OCI-LY1 (cell line): ENCODE measurements around the gene ZNF662.

ENCODE experiments used
- H2AFZ ChIP-seq: fragments of 200-600 bp; sonication (generic), shearing (Covaris generic); 2 replicates; pipeline ENCODE4 v1.6.0; 2014; ENCODE audit warnings: antibody characterized with exemption, mild to moderate bottlenecking, low read length
- H3F3A ChIP-seq: fragments of 200-600 bp; sonication (generic), shearing (Covaris generic); 2 replicates; pipeline ENCODE4 v1.6.0; 2014; ENCODE audit warnings: mild to moderate bottlenecking, antibody characterized with exemption, low read length, moderate library complexity; ENCODE audit not compliant: insufficient read depth
- H3K27ac ChIP-seq: fragments of 200-600 bp; sonication (generic); 2 replicates; pipeline ENCODE4 v1.5.1; 2014; ENCODE audit warnings: low read length, mixed run types, mild to moderate bottlenecking, low read depth; ENCODE audit not compliant: poor library complexity, severe bottlenecking
- H3K27me3 ChIP-seq: fragments of 200-600 bp; sonication (generic); 2 replicates; pipeline ENCODE4 v1.6.0; 2014; ENCODE audit warnings: antibody characterized with exemption, mild to moderate bottlenecking, low read length, moderate library complexity; ENCODE audit not compliant: insufficient read depth
- H3K36me3 ChIP-seq: fragments of 200-600 bp; sonication (generic); 2 replicates; pipeline ENCODE4 v1.6.1; 2014; ENCODE audit warnings: mild to moderate bottlenecking, antibody characterized with exemption, low read length, moderate library complexity, mixed read lengths; ENCODE audit not compliant: insufficient read depth
- H3K4me1 ChIP-seq: fragments of 200-600 bp; sonication (generic); 2 replicates; pipeline ENCODE4 v1.5.1; 2014; ENCODE audit warnings: mild to moderate bottlenecking, low read length, moderate library complexity; ENCODE audit not compliant: insufficient read depth, severe bottlenecking
- H3K4me2 ChIP-seq: fragments of 200-600 bp; sonication (generic), shearing (Covaris generic); 2 replicates; pipeline ENCODE4 v1.6.1; 2014; ENCODE audit warnings: low read length
- H3K4me3 ChIP-seq: fragments of 200-600 bp; sonication (generic); 2 replicates; pipeline ENCODE4 v1.5.1; 2014; ENCODE audit warnings: low read length, low read depth, mild to moderate bottlenecking, mixed read lengths; ENCODE audit not compliant: poor library complexity, severe bottlenecking
- H3K79me2 ChIP-seq: fragments of 200-600 bp; shearing (Covaris generic); 2 replicates; pipeline ENCODE4 v1.6.1; 2016; ENCODE audit warnings: mixed run types, low read length, mixed read lengths; ENCODE audit not compliant: insufficient read depth
- H3K9ac ChIP-seq: fragments of 200-600 bp; sonication (generic), shearing (Covaris generic); 2 replicates; pipeline ENCODE4 v1.6.1; 2014; ENCODE audit warnings: mild to moderate bottlenecking, low read length, mixed read lengths
- H3K9me2 ChIP-seq: fragments of 200-600 bp; sonication (generic), shearing (Covaris generic); 2 replicates; pipeline ENCODE4 v1.6.1; 2014; ENCODE audit warnings: low read depth, mild to moderate bottlenecking, low read length, mixed read lengths
- H3K9me3 ChIP-seq: fragments of 200-600 bp; shearing (Covaris generic); 2 replicates; pipeline ENCODE4 v1.6.1; 2014; ENCODE audit warnings: low read length, mixed read lengths
- H4K20me1 ChIP-seq: fragments of 200-600 bp; sonication (generic), shearing (Covaris generic); 2 replicates; pipeline ENCODE4 v1.6.0; 2016; ENCODE audit warnings: mild to moderate bottlenecking, low read length; ENCODE audit not compliant: insufficient read depth
- EZH2 ChIP-seq: fragments of 200-600 bp; sonication (generic), shearing (Covaris generic); IDR thresholded peaks from 2 replicates; pipeline ENCODE4 v1.8.0; 2017; ENCODE audit warnings: borderline replicate concordance, mixed run types, mild to moderate bottlenecking, antibody characterized with exemption, low read length, moderate library complexity, mixed read lengths
- TF ChIP-seq, protein P1 (sequence below): fragments of 200-600 bp; sonication (generic), shearing (Covaris generic); IDR thresholded peaks from 2 replicates; pipeline ENCODE4 v1.5.1; 2017; ENCODE audit warnings: mild to moderate bottlenecking, antibody characterized with exemption, low read length, moderate library complexity, mixed read lengths

Gene ZNF662

DNA sequence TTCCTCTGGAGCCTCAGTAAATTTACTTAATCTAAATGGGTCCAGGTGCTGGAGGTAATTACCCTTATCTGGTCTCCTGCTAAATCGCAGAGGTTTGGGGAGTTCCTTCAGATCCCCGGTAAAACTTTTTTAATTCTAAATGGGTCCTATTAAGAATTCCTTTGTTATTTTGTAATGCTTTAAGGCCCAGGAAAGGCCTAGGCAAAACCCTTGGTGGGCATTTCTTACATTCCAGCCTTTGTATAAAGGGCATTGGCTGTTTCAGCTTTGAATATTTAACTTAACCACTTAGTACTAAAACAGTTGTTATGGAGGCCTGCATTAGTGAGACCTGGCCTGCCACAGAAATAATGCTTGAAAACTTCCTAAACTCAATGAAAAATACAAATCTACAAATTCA is 14.9 kb upstream of the ZNF662 start:
- Histone ChIP-seq H3K27ac (no peak overlapping the region), H2AFZ (no peak overlapping the region), H3K4me3 (no peak overlapping the region), H3K4me1 (no peaks in the 10 kb centered on the region), H4K20me1 (no peaks in the 10 kb centered on the region), H3F3A (no peaks in the 10 kb centered on the region), H3K9me2 (no peaks in the 10 kb centered on the region), H3K36me3 (no peaks in the 10 kb centered on the region), H3K79me2 (no peaks in the 10 kb centered on the region), H3K4me2 (no peak overlapping the region), H3K9me3 (no peaks in the 10 kb centered on the region), H3K27me3 (no peaks in the 10 kb centered on the region), H3K9ac (no peak overlapping the region)
- TF ChIP-seq EZH2, result no peak
- TF ChIP-seq, protein P1, sequence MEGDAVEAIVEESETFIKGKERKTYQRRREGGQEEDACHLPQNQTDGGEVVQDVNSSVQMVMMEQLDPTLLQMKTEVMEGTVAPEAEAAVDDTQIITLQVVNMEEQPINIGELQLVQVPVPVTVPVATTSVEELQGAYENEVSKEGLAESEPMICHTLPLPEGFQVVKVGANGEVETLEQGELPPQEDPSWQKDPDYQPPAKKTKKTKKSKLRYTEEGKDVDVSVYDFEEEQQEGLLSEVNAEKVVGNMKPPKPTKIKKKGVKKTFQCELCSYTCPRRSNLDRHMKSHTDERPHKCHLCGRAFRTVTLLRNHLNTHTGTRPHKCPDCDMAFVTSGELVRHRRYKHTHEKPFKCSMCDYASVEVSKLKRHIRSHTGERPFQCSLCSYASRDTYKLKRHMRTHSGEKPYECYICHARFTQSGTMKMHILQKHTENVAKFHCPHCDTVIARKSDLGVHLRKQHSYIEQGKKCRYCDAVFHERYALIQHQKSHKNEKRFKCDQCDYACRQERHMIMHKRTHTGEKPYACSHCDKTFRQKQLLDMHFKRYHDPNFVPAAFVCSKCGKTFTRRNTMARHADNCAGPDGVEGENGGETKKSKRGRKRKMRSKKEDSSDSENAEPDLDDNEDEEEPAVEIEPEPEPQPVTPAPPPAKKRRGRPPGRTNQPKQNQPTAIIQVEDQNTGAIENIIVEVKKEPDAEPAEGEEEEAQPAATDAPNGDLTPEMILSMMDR, result no peak

DNA sequence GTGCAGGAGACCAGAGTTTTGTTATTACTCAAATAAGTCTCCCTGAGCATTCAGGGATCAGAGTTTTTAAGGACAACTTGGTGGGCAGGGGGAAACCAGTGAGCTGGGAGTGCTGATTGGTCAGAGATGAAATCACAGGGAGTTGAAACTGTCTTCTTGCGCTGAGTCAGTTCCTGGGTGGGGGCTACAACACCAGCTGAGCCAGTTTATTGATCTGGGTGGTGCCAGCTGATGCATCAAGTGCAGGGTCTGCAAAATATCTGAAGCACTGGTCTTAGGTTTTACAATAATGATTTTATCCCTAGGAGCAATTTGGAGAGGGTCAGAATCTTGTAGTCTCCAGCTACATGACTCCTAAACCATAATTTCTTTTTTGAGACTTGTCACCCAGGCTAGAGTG is 13.8 kb upstream of the ZNF662 start:
- Histone ChIP-seq H3K4me3 (no peak overlapping the region), H4K20me1 (no peaks in the 10 kb centered on the region), H3K27ac (no peak overlapping the region), H3K9me2 (no peaks in the 10 kb centered on the region), H3F3A (no peaks in the 10 kb centered on the region), H3K36me3 (no peaks in the 10 kb centered on the region), H3K9me3 (no peaks in the 10 kb centered on the region), H2AFZ (no peak overlapping the region), H3K4me2 (no peak overlapping the region), H3K79me2 (no peaks in the 10 kb centered on the region), H3K27me3 (no peaks in the 10 kb centered on the region), H3K9ac (no peak overlapping the region), H3K4me1 (no peaks in the 10 kb centered on the region)
- TF ChIP-seq EZH2, result no peak
- TF ChIP-seq, protein P1, result no peak

DNA sequence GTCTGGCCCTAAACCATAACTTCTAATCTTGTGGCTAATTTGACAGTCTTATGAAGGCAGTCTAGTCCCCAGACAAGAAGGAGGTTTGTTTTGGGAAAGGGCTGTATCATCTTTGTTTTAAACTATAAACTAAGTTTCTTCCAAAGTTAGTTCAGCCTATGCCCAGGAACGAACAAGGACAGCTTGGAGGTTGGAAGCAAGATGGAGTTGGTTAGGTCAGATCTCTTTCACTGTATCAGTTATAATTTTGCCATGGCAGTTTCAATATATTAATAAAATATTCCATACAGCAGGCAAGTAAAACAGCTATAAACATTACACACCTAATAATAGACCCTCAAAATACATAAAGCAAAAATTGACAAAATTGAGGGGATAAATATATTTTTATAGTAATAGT is 13.1 kb upstream of the ZNF662 start:
- Histone ChIP-seq H3K36me3 (no peaks in the 10 kb centered on the region), H3F3A (no peaks in the 10 kb centered on the region), H3K9me2 (no peaks in the 10 kb centered on the region), H3K4me3 (no peak overlapping the region), H3K27me3 (no peaks in the 10 kb centered on the region), H3K79me2 (no peaks in the 10 kb centered on the region), H3K9ac (no peak overlapping the region), H3K4me2 (no peak overlapping the region), H3K4me1 (no peaks in the 10 kb centered on the region), H4K20me1 (no peaks in the 10 kb centered on the region), H2AFZ (no peak overlapping the region), H3K27ac (no peak overlapping the region), H3K9me3 (no peaks in the 10 kb centered on the region)
- TF ChIP-seq, protein P1, result no peak
- no peak for TF ChIP-seq EZH2
